Liver (tissue), 9 donors: ENCODE measurements around the gene EN2. TPM values are rescaled to one million over a fixed set of nuclear protein-coding genes. Genes with fewer than 3 reads are reported as not detected.

Experiments used
- DNase-seq: peaks from one replicate; pipeline ENCODE4 v3.0.0-alpha.2; 2017; ENCODE audit warnings: low spot score
- H3K27ac ChIP-seq, 2 donors: one replicate each; pipeline ENCODE4 v1.7.0; 2013; ENCODE audit warnings: inconsistent platforms in 2 of 2, low read length in 2 of 2, control low read depth in 1 of 2, low read depth in 1 of 2, mild to moderate bottlenecking in 1 of 2
- H3K27me3 ChIP-seq, 4 donors: one replicate each; pipeline versions ENCODE4 v1.6.1 to v1.7.0; 2013; ENCODE audit warnings: low read length in 3 of 4, inconsistent platforms in 1 of 4, mild to moderate bottlenecking in 1 of 4, moderate library complexity in 1 of 4; ENCODE audit not compliant: control insufficient read depth in 4 of 4, insufficient read depth in 4 of 4
- H3K36me3 ChIP-seq, 4 donors: one replicate each; pipeline versions ENCODE4 v1.6.1 to v1.7.0; 2013; ENCODE audit warnings: low read length in 3 of 4, mild to moderate bottlenecking in 3 of 4, low read depth in 1 of 4, moderate library complexity in 1 of 4; ENCODE audit not compliant: control insufficient read depth in 4 of 4, insufficient read depth in 3 of 4
- H3K4me1 ChIP-seq, 4 donors: one replicate each; pipeline versions ENCODE4 v1.6.1 to v1.7.0; 2013; ENCODE audit warnings: low read length in 3 of 4, mild to moderate bottlenecking in 3 of 4, moderate library complexity in 1 of 4; ENCODE audit not compliant: control insufficient read depth in 4 of 4, insufficient read depth in 4 of 4
- H3K4me3 ChIP-seq, 3 donors: one replicate each; pipeline versions ENCODE4 v1.6.1 to v1.7.0; 2013; ENCODE audit warnings: low read length in 3 of 3, control low read depth in 1 of 3, low read depth in 1 of 3, mild to moderate bottlenecking in 1 of 3
- H3K9ac ChIP-seq, 2 donors: one replicate each; pipeline ENCODE4 v1.7.0; 2013; ENCODE audit warnings: low read length in 2 of 2, mild to moderate bottlenecking in 2 of 2, moderate library complexity in 2 of 2, control low read depth in 1 of 2, low read depth in 1 of 2
- H3K9me3 ChIP-seq, 4 donors: one replicate each; pipeline versions ENCODE4 v1.6.1 to v1.7.0; 2013; ENCODE audit warnings: low read length in 3 of 4; ENCODE audit not compliant: control insufficient read depth in 4 of 4
- CTCF ChIP-seq: fragments of 150-350 bp; IDR thresholded peaks from 2 replicates; pipeline ENCODE4 v1.5.1; 2017; ENCODE audit warnings: improper control_type of control experiment, low read depth, low read length; ENCODE audit not compliant: missing input control
- FOXA2 ChIP-seq: IDR thresholded peaks from 2 replicates; pipeline ENCODE4 v1.6.1; 2016; ENCODE audit warnings: antibody characterized with exemption
- GABPA ChIP-seq, 2 donors: IDR thresholded peaks in 1 of 2; conservative IDR thresholded peaks in 1 of 2; 2 replicates each; pipeline ENCODE4 v1.6.1; 2016; ENCODE audit warnings: antibody characterized with exemption in 2 of 2, mild to moderate bottlenecking in 1 of 2, moderate library complexity in 1 of 2
- HNF4A ChIP-seq, 2 donors: conservative IDR thresholded peaks; 2 replicates each; pipeline ENCODE4 v1.6.1; 2016; ENCODE audit warnings: antibody characterized with exemption in 2 of 2, mild to moderate bottlenecking in 2 of 2
- HNF4G ChIP-seq: IDR thresholded peaks from 2 replicates; pipeline ENCODE4 v1.6.1; 2016; ENCODE audit warnings: antibody characterized with exemption
- JUND ChIP-seq, 2 donors: IDR thresholded peaks; 2 replicates each; pipeline ENCODE4 v1.6.1; 2016; ENCODE audit warnings: antibody characterized with exemption in 2 of 2
- NR2F2 ChIP-seq: IDR thresholded peaks from 2 replicates; pipeline ENCODE4 v1.6.1; 2016; ENCODE audit warnings: antibody characterized with exemption
- RAD21 ChIP-seq, 2 donors: IDR thresholded peaks; 2 replicates each; pipeline ENCODE4 v1.6.1; 2016; ENCODE audit warnings: antibody characterized with exemption in 2 of 2, mild to moderate bottlenecking in 2 of 2
- REST ChIP-seq: IDR thresholded peaks from 2 replicates; pipeline ENCODE4 v1.6.1; 2016; ENCODE audit warnings: antibody characterized with exemption, mild to moderate bottlenecking
- RXRA ChIP-seq, 2 donors: IDR thresholded peaks; 2 replicates each; pipeline ENCODE4 v1.6.1; 2017 to 2018; ENCODE audit warnings: antibody characterized with exemption in 2 of 2, mild to moderate bottlenecking in 1 of 2
- SP1 ChIP-seq: IDR thresholded peaks from 2 replicates; pipeline ENCODE4 v1.6.1; 2018; ENCODE audit warnings: antibody characterized with exemption, mild to moderate bottlenecking
- YY1 ChIP-seq: IDR thresholded peaks from 2 replicates; pipeline ENCODE4 v1.6.1; 2016; ENCODE audit warnings: antibody characterized with exemption, mild to moderate bottlenecking
- ZBTB33 ChIP-seq: IDR thresholded peaks from 2 replicates; pipeline ENCODE4 v1.6.1; 2016; ENCODE audit warnings: antibody characterized with exemption
- WGBS: extraction: QIAGEN DNeasy Blood & Tissue Kit; methylation state at CpG from one replicate; pipeline ENCODE4 v1.1.7; 2013; 5-methylcytosine and 5-hydroxymethylcytosine counted together
- polyA plus RNA-seq, 2 donors: library from polyadenylated mRNA; stranded (reverse) in 1 of 2; unstranded in 1 of 2; fragments of 200-250 nt in 1 of 2; fragments of >200 nt in 1 of 2; fragmentation: Nextera tagmentation in 1 of 2; extraction: Ambion mirVana in 1 of 2; gene quantifications; one replicate each; pipeline versions ENCODE4 v1.2.1 to v1.2.3, GENCODE V29; 2013 to 2015
- total RNA-seq, 2 donors: library from RNA; depleted of rRNA; stranded (reverse); fragments of >200 nt; gene quantifications; one replicate each; pipeline ENCODE4 v1.2.3, GENCODE V29; 2014
- donor health status: healthy.
- donor health status: healthy.
- donor health status: healthy.
- donor health status: healthy.
- donor health status: healthy.

EN2 gene
- total and polyA plus RNA-seq, 4 donors: under 0.01 TPM; not detected in 3

GRCh38 chr7:155468785-155469148 lies 10.8 kb downstream of the EN2 start (continued):
- no peak for TF ChIP-seq CTCF
- TF ChIP-seq HNF4G: no peak
- TF ChIP-seq JUND (IDR thresholded peaks at IDR 0.05): no peak

GRCh38 chr7:155469311-155470185 lies 11.6 kb downstream of the EN2 start:
- H3K9ac ChIP-seq: no peak overlapping the region
- no peaks in the 10 kb centered on the region for H3K36me3 ChIP-seq
- 8% methylated on average over 12 of the region's 12 CpGs for WGBS
- H3K9me3 ChIP-seq: no peaks in the 10 kb centered on the region
- peaks cover 16 to 47% (median 26%) of the 10 kb centered on the region in 4 donors for H3K27me3 ChIP-seq
- no peak overlapping the region for H3K4me3 ChIP-seq
- H3K27ac ChIP-seq: no peak overlapping the region
- no peak for DNase-seq
- no peak for TF ChIP-seq RXRA (IDR thresholded peaks at IDR 0.05)
- no peak for TF ChIP-seq RAD21 (IDR thresholded peaks at IDR 0.05)
- no peak for TF ChIP-seq HNF4A (conservative IDR thresholded peaks at IDR 0.05)
- no peak for TF ChIP-seq SP1
- no peak for TF ChIP-seq YY1
- peaks cover 6 to 23% (median 14%) of the 10 kb centered on the region in 4 donors for H3K4me1 ChIP-seq

- H3K36me3 ChIP-seq: no peaks in the 10 kb centered on the region
- H3K4me1 ChIP-seq: peaks cover 6 to 23% (median 14%) of the 10 kb centered on the region in 4 donors
- 18% methylated on average over 8 of the region's 8 CpGs for WGBS
- no peak overlapping the region for H3K4me3 ChIP-seq
- no peak overlapping the region for H3K27ac ChIP-seq
- TF ChIP-seq ZBTB33: no peak
- TF ChIP-seq CTCF: no peak
- TF ChIP-seq NR2F2: no peak
- TF ChIP-seq FOXA2: no peak
- TF ChIP-seq RXRA (IDR thresholded peaks at IDR 0.05): no peak
- no peak for TF ChIP-seq REST
- TF ChIP-seq GABPA (IDR thresholded peaks at IDR 0.05 in 1 of 2, conservative IDR thresholded peaks at IDR 0.05 in 1 of 2): no peak
- no peak for TF ChIP-seq RAD21 (IDR thresholded peaks at IDR 0.05)
- TF ChIP-seq HNF4G: no peak
- no peak overlapping the region for H3K9ac ChIP-seq
- H3K9me3 ChIP-seq: no peaks in the 10 kb centered on the region
- H3K27me3 ChIP-seq: peaks cover 16 to 43% (median 23%) of the 10 kb centered on the region in 4 donors
- no peak for DNase-seq
These were observed 12.2 kb downstream of the EN2 start for GRCh38 chr7:155470186-155470487.
